K562 (cell line): ENCODE data around the gene SPTAN1. TPM values are rescaled to one million over a fixed set of nuclear protein-coding genes. Genes with fewer than 3 reads are reported as not detected.

ENCODE experiments used
- CBX1 ChIP-seq: sonication (generic); IDR thresholded peaks from 2 replicates; pipeline ENCODE4 v1.6.1; 2016; ENCODE audit warnings: antibody characterized with exemption, low read depth, mild to moderate bottlenecking
- CBX3 ChIP-seq, 2 experiments: IDR thresholded peaks; 1 replicate in 1 of 2; 2 replicates in 1 of 2; pipeline ENCODE4 v1.6.1; 2012; ENCODE audit warnings: inconsistent platforms in 2 of 2, low read length in 2 of 2, borderline replicate concordance in 1 of 2, control low read depth in 1 of 2
- CBX8 ChIP-seq: fragments of 200-600 bp; sonication (generic); IDR thresholded peaks from 2 replicates; pipeline ENCODE4 v1.6.1; 2012; ENCODE audit warnings: borderline replicate concordance, mixed run types, low read depth, mild to moderate bottlenecking, moderate library complexity, mixed read lengths, low read length, control low read depth, inconsistent platforms; ENCODE audit not compliant: poor library complexity, severe bottlenecking; ENCODE audit errors: extremely low read depth
- CHD2 ChIP-seq: IDR thresholded peaks from 2 replicates; pipeline ENCODE4 v1.6.1; 2011; ENCODE audit warnings: low read depth, low read length
- DACH1 ChIP-seq: fragments of 450-650 bp; IDR thresholded peaks from 2 replicates; pipeline ENCODE4 v1.6.1; 2018; ENCODE audit not compliant: partially characterized antibody
- HMG20B ChIP-seq: fragments of 250-450 bp; sonication (Bioruptor Pico); IDR thresholded peaks from 2 replicates; pipeline ENCODE4 v1.5.0; 2021; ENCODE audit warnings: mild to moderate bottlenecking
- HNRNPH1 ChIP-seq: fragments of 200-400 bp; formaldehyde crosslinking; optimal IDR thresholded peaks from 2 replicates; pipeline ENCODE3; 2017; ENCODE audit warnings: low read depth, mild to moderate bottlenecking, low read length, moderate library complexity
- KHSRP ChIP-seq: fragments of 450-650 bp; IDR thresholded peaks from 2 replicates; pipeline ENCODE4 v1.6.1; 2017
- LARP7 ChIP-seq: fragments of 450-650 bp; IDR thresholded peaks from 2 replicates; pipeline ENCODE4 v1.6.1; 2016
- MTA1 ChIP-seq: fragments of 450-650 bp; IDR thresholded peaks from 2 replicates; pipeline ENCODE4 v1.6.1; 2017; ENCODE audit warnings: borderline replicate concordance
- NFXL1 ChIP-seq: fragments of 450-650 bp; formaldehyde crosslinking; IDR thresholded peaks from 2 replicates; pipeline ENCODE4 v1.4.0; 2021; ENCODE audit warnings: mild to moderate bottlenecking
- NR2C1 ChIP-seq, 2 experiments: fragments of 450-650 bp; IDR thresholded peaks; 2 replicates each; pipeline ENCODE4 v1.6.1; 2017; ENCODE audit warnings: mild to moderate bottlenecking in 2 of 2, antibody characterized with exemption in 1 of 2, inconsistent platforms in 1 of 2, missing compliant biosample characterization in 1 of 2, missing genetic modification characterization in 1 of 2
- PML ChIP-seq: IDR thresholded peaks from 2 replicates; pipeline ENCODE4 v1.6.1; 2012; ENCODE audit warnings: low read length, inconsistent platforms
- POU5F1 ChIP-seq: fragments of 150-350 bp; IDR thresholded peaks from 2 replicates; pipeline ENCODE4 v1.6.1; 2014; ENCODE audit warnings: borderline replicate concordance, low read length, low read depth, mild to moderate bottlenecking; ENCODE audit not compliant: partially characterized antibody
- SRSF9 ChIP-seq: fragments of 200-400 bp; formaldehyde crosslinking; IDR thresholded peaks from 2 replicates; pipeline ENCODE4 v1.6.1; 2017; ENCODE audit warnings: low read depth, low read length, borderline replicate concordance
- XRCC5 ChIP-seq: fragments of 200-400 bp; formaldehyde crosslinking; IDR thresholded peaks from 2 replicates; pipeline ENCODE4 v1.6.1; 2017; ENCODE audit warnings: low read depth, mild to moderate bottlenecking, low read length
- ZBTB17 ChIP-seq: fragments of 450-650 bp; formaldehyde crosslinking; IDR thresholded peaks from 2 replicates; pipeline ENCODE4 v1.4.0; 2020; ENCODE audit warnings: mild to moderate bottlenecking
- ZNF717 ChIP-seq: fragments of 250-450 bp; sonication (Bioruptor Pico); IDR thresholded peaks from 2 replicates; pipeline ENCODE4 v1.5.0; 2021
- polyA plus RNA-seq, 8 experiments: library from polyadenylated mRNA; depleted of rRNA in 4 of 8; stranded (reverse) in 5 of 8; unstranded in 3 of 8; fragments of >200 nt; fragmentation: Nextera tagmentation in 2 of 8; fragmentation: Illumina TruSeq in 1 of 8; extraction: Ambion mirVana in 2 of 8; extraction: Trizol in 1 of 8; gene quantifications; 2 replicates each; pipeline versions ENCODE4 v1.2.1 to v1.2.3, GENCODE V29; 2011 to 2014; ENCODE audit warnings: inconsistent platforms in 1 of 8, missing spikeins in 1 of 8
- total RNA-seq, 7 experiments: library from RNA; depleted of rRNA in 6 of 7; stranded (reverse); fragments of >200 nt in 6 of 7; fragmentation: Illumina TruSeq in 2 of 7; extraction: Trizol in 2 of 7; gene quantifications; 2 replicates each; pipeline versions ENCODE4 v1.2.1 to v1.2.3, GENCODE V29; 2011 to 2021; ENCODE audit warnings: low replicate concordance in 1 of 7
- TF ChIP-seq, protein P1 (sequence below), 2 experiments: IDR thresholded peaks; 2 replicates each; pipeline ENCODE4 v1.6.1; 2012; ENCODE audit warnings: improper control_type of control experiment in 2 of 2, low read depth in 2 of 2, low read length in 2 of 2, borderline replicate concordance in 1 of 2
- TF ChIP-seq, protein P2 (sequence below): sonication (generic); formaldehyde crosslinking; IDR thresholded peaks from 2 replicates; pipeline ENCODE4 v1.8.1; 2023; ENCODE audit warnings: mild to moderate bottlenecking, missing genetic modification reagents
- TF ChIP-seq, protein P3 (sequence below): fragments of 450-650 bp; IDR thresholded peaks from 2 replicates; pipeline ENCODE4 v1.6.1; 2018; ENCODE audit not compliant: partially characterized antibody

SPTAN1 gene
- total and polyA plus RNA-seq, 9 of the 15 experiments (the other 6 are each of a cell fraction or from before 2014, with no cell fraction given): 1.5 to 13.5 (median 6.8) TPM

DNA sequence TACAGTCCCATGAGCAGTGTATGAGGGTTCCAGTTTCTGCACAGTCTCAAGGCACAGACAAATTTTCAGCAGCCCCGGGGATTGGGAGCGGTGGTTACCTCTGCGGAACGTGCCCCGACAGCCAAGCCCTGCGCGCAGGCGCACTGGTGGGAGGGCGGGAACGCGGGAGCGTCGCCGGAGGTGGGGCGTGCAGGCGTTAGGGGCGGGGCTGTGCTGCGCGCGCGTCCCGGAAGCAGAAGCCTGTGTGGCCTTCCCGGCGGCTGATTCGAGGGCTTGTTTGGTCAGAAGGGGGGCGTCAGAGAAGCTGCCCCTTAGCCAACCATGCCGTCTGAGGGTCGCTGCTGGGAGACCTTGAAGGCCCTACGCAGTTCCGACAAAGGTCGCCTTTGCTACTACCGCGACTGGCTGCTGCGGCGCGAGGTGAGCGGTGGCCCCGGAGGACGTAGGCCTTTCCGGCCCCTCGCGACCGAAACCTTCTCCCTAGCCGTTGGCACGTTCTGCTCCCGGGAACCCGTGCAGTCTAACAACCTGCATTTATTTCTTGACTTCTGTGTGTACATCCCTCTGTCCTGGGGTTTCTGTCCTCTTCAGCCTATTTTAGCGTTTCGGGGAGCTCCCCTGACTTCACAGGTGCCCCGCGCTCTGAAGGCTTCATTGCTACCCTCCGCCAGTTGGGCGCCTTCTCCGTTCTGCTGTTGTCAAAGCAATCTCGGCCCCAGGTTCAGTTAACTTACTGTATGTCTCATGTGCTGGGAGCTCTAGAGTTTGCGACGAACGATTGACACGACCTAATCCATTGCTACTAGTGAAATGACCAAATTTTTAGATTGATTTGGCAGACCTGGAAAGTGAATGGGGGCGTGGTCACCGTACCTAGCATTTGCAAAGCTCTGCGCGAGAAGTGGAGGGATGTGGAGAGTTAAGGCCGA, 47.6 kb upstream of the SPTAN1 start, which contains the start of gene GLE1 (continued):
- no peak for TF ChIP-seq HNRNPH1
- TF ChIP-seq POU5F1: no peak
- TF ChIP-seq HMG20B (CRISPR knock-in tag): no peak
- TF ChIP-seq, protein P1, sequence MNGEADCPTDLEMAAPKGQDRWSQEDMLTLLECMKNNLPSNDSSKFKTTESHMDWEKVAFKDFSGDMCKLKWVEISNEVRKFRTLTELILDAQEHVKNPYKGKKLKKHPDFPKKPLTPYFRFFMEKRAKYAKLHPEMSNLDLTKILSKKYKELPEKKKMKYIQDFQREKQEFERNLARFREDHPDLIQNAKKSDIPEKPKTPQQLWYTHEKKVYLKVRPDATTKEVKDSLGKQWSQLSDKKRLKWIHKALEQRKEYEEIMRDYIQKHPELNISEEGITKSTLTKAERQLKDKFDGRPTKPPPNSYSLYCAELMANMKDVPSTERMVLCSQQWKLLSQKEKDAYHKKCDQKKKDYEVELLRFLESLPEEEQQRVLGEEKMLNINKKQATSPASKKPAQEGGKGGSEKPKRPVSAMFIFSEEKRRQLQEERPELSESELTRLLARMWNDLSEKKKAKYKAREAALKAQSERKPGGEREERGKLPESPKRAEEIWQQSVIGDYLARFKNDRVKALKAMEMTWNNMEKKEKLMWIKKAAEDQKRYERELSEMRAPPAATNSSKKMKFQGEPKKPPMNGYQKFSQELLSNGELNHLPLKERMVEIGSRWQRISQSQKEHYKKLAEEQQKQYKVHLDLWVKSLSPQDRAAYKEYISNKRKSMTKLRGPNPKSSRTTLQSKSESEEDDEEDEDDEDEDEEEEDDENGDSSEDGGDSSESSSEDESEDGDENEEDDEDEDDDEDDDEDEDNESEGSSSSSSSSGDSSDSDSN (IDR thresholded peaks at IDR 0.05; ENCODE audit: borderline replicate concordance in 1 of 2, low read depth in 2 of 2, low read length in 2 of 2): 0 out of 4 replicates have a peak, but pooled peaks of 1 of the 2 experiments have one; percentile 12
- no peak for TF ChIP-seq LARP7
- TF ChIP-seq CBX1: no peak
- TF ChIP-seq MTA1: no peak
- TF ChIP-seq NFXL1 (CRISPR knock-in tag): no peak
- TF ChIP-seq CBX3 (IDR thresholded peaks at IDR 0.05; ENCODE audit: borderline replicate concordance in 1 of 2, low read length in 2 of 2): 0 out of 3 replicates have a peak, but pooled peaks of 1 of the 2 experiments have one; percentile 42
- TF ChIP-seq, protein P2, sequence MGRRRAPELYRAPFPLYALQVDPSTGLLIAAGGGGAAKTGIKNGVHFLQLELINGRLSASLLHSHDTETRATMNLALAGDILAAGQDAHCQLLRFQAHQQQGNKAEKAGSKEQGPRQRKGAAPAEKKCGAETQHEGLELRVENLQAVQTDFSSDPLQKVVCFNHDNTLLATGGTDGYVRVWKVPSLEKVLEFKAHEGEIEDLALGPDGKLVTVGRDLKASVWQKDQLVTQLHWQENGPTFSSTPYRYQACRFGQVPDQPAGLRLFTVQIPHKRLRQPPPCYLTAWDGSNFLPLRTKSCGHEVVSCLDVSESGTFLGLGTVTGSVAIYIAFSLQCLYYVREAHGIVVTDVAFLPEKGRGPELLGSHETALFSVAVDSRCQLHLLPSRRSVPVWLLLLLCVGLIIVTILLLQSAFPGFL: no peak
- peak; percentile 63 for TF ChIP-seq ZBTB17 (CRISPR knock-in tag)
- no peak for TF ChIP-seq DACH1
- TF ChIP-seq, protein P3, sequence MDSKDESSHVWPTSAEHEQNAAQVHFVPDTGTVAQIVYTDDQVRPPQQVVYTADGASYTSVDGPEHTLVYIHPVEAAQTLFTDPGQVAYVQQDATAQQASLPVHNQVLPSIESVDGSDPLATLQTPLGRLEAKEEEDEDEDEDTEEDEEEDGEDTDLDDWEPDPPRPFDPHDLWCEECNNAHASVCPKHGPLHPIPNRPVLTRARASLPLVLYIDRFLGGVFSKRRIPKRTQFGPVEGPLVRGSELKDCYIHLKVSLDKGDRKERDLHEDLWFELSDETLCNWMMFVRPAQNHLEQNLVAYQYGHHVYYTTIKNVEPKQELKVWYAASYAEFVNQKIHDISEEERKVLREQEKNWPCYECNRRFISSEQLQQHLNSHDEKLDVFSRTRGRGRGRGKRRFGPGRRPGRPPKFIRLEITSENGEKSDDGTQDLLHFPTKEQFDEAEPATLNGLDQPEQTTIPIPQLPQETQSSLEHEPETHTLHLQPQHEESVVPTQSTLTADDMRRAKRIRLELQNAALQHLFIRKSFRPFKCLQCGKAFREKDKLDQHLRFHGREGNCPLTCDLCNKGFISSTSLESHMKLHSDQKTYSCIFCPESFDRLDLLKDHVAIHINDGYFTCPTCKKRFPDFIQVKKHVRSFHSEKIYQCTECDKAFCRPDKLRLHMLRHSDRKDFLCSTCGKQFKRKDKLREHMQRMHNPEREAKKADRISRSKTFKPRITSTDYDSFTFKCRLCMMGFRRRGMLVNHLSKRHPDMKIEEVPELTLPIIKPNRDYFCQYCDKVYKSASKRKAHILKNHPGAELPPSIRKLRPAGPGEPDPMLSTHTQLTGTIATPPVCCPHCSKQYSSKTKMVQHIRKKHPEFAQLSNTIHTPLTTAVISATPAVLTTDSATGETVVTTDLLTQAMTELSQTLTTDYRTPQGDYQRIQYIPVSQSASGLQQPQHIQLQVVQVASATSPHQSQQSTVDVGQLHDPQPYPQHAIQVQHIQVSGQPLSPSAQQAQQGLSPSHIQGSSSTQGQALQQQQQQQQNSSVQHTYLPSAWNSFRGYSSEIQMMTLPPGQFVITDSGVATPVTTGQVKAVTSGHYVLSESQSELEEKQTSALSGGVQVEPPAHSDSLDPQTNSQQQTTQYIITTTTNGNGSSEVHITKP: peak; percentile 37
- no peak for TF ChIP-seq SRSF9
- peak; percentile 80 for TF ChIP-seq NR2C1 (IDR thresholded peaks at IDR 0.05)
- peak; percentile 83 for TF ChIP-seq NR2C1 (tag; IDR thresholded peaks at IDR 0.05)
- no peak for TF ChIP-seq ZNF717
- TF ChIP-seq CHD2: no peak; the same call in 1 of the 2 replicates
- TF ChIP-seq KHSRP: no peak
- no peak for TF ChIP-seq XRCC5
- TF ChIP-seq CBX8: no peak
- TF ChIP-seq PML: peak; percentile 76
